Activated CD8-positive, alpha-beta T cell treated with anti-CD3 and anti-CD28 coated beads, Interleukin-2, amount 10 ng/mL, durations not matched to agents 7 days and 5 days (primary cell): ENCODE measurements around the gene SLC29A4. TPM values are rescaled to one million over a fixed set of nuclear protein-coding genes. Genes with fewer than 3 reads are reported as not detected.

Experiments used
- ATAC-seq: fragments of 150-1000 bp; cut with Tn5 transposase; one replicate; pipeline ENCODE4 v1.10.0; 2021; ENCODE audit warnings: moderate library complexity
- CTCF ChIA-PET: fragments of 350-600 bp; sonication (Branson Sonifier 250); formaldehyde crosslinking; loops from one replicate; lab custom pipeline; 2021; ENCODE audit warnings: antibody characterized with exemption; lab: Charles Lee
- POLR2A ChIA-PET: fragments of 350-600 bp; sonication (Branson Sonifier 250); formaldehyde crosslinking; loops from one replicate; lab custom pipeline; 2021; ENCODE audit warnings: antibody characterized with exemption; lab: Charles Lee
- DNase-seq: peaks from one replicate; pipeline ENCODE4 v3.0.0-alpha.2; 2020
- H3K27ac Mint-ChIP-seq: one replicate; pipeline ENCODE4 v1.8.0; 2021; ENCODE audit warnings: mild to moderate bottlenecking, mixed read lengths
- H3K27me3 Mint-ChIP-seq: one replicate; pipeline ENCODE4 v1.8.0; 2021; ENCODE audit warnings: low read depth, mixed read lengths
- H3K36me3 Mint-ChIP-seq: one replicate; pipeline ENCODE4 v1.8.0; 2021; ENCODE audit warnings: low read depth, mixed read lengths
- H3K4me1 Mint-ChIP-seq: one replicate; pipeline ENCODE4 v1.8.0; 2021; ENCODE audit warnings: low read depth, mixed read lengths
- H3K4me3 Mint-ChIP-seq: one replicate; pipeline ENCODE4 v1.8.0; 2021; ENCODE audit warnings: mild to moderate bottlenecking, mixed read lengths
- H3K9me3 Mint-ChIP-seq: one replicate; pipeline ENCODE4 v1.8.0; 2022; ENCODE audit warnings: mixed read lengths; ENCODE audit not compliant: insufficient read depth
- total RNA-seq, 2 experiments: library from RNA; stranded (reverse); gene quantifications; one replicate each; pipeline ENCODE4 v1.2.3, GENCODE V29; 2021

Gene SLC29A4
- total RNA-seq, 2 experiments from 2014 or later: 0.42 TPM

DNA sequence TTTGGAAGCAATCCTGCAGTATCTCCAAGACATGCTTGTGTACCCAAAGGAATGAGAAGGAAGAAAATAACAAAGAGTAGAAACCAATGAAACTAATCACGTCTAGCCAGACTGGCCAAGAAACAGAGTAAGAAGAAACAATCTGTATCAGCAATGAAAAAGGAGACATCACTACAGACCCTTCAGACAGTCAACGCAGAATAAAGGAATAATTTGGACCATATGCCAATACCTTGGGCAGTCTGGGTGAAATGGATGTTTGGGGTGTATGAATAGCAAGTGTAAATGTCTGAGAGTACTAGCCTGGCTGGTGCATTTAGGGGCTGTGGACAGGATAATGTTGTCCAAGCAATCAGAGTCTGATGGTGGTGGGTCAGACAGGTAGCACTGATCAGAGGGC, 61.1 kb downstream of the SLC29A4 start:
- CTCF ChIA-PET: no interaction called here
- DNase-seq (no peak), ATAC-seq (no peak)
- H3K9me3 Mint-ChIP-seq: peaks cover 10% of the 10 kb centered on the region
- peaks cover 6% of the 10 kb centered on the region for H3K4me1 Mint-ChIP-seq
- no peaks in the 10 kb centered on the region for H3K27me3 Mint-ChIP-seq
- H3K4me3 Mint-ChIP-seq: no peak overlapping the region
- H3K27ac Mint-ChIP-seq: no peak overlapping the region
- H3K36me3 Mint-ChIP-seq: peaks cover 69% of the 10 kb centered on the region
- POLR2A ChIA-PET: no interaction called here

DNA sequence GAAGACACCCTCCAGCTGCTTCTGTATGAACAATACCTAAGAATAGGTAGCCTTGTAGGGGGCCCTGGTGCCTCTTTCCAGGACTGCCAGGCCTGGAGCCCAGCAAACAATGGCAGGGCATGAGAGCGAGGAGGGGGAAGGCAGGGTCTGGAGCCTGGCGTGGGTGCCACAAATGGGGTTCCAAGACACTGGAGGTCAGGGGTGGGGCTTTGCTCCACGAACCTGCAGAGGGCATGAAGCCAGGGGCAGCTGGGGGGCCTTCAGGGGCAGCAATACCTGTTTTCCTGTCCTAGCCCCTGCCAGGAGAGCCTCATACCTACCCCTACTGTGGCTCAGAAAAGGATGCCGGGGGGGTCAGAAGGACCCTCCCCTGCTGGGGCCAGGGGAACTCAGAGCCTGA, 61.6 kb downstream of the SLC29A4 start:
- DNase-seq: no peak
- Mint-ChIP-seq H3K9me3 (peaks cover 10% of the 10 kb centered on the region), H3K27ac (no peak overlapping the region), H3K4me3 (no peak overlapping the region), H3K36me3 (peaks cover 67% of the 10 kb centered on the region), H3K27me3 (no peaks in the 10 kb centered on the region), H3K4me1 (peaks cover 6% of the 10 kb centered on the region)
- CTCF ChIA-PET: no interaction called here
- POLR2A ChIA-PET: no interaction called here
- no peak for ATAC-seq

DNA sequence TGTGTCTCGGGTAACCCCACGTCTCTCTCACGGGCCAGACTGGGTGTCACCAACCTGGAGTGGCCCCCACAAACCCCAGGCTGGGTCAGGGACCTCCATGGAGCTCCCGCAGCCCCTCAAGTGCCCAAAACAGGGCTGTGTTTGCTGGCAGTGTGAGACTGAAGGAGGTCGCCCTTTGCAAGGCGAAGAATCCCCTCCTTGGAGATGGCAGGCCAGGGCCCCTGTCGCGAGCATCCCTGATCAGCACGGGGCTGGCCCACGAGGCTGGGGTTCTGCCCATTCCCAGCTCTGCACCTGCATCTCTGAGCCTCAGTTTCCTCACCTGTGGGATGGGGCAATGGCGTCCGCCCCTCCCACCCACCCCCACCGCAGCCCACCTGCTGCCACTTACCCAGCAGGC, 62.4 kb downstream of the SLC29A4 start:
- H3K27me3 Mint-ChIP-seq: no peaks in the 10 kb centered on the region
- peaks cover 10% of the 10 kb centered on the region for H3K9me3 Mint-ChIP-seq
- ChIA-PET POLR2A (no interaction called here), CTCF (no interaction called here)
- peaks cover 2% of the 10 kb centered on the region for H3K4me1 Mint-ChIP-seq
- peaks cover 60% of the 10 kb centered on the region for H3K36me3 Mint-ChIP-seq
- no peak overlapping the region for H3K27ac Mint-ChIP-seq
- ATAC-seq: no peak
- H3K4me3 Mint-ChIP-seq: no peak overlapping the region
- no peak for DNase-seq

DNA sequence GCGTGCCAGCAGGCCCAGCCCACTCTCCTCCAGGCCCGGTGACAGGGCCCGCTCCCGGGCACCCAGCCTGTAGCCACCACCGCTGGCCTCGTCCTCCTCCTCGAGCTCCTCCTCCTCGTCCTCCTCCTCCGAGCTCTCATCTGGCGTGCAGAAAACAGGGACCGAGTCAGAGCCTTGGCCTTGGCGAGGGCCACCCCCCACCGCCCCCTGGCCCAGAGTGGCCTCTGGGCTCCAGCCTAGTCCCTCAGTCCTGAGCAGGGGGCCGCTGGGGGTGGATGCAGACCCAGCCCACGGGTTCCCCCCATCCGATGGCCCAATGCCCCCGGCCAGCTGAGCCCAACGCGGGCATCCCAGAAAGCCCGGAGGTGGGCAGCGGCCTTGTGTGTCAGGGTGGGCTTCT, 62.9 kb downstream of the SLC29A4 start:
- Mint-ChIP-seq H3K27ac (no peak overlapping the region), H3K27me3 (no peaks in the 10 kb centered on the region), H3K4me3 (no peak overlapping the region), H3K9me3 (peaks cover 10% of the 10 kb centered on the region), H3K4me1 (no peaks in the 10 kb centered on the region), H3K36me3 (peaks cover 56% of the 10 kb centered on the region)
- POLR2A ChIA-PET: no interaction called here
- ATAC-seq (no peak), DNase-seq (no peak)
- CTCF ChIA-PET: no interaction called here

DNA sequence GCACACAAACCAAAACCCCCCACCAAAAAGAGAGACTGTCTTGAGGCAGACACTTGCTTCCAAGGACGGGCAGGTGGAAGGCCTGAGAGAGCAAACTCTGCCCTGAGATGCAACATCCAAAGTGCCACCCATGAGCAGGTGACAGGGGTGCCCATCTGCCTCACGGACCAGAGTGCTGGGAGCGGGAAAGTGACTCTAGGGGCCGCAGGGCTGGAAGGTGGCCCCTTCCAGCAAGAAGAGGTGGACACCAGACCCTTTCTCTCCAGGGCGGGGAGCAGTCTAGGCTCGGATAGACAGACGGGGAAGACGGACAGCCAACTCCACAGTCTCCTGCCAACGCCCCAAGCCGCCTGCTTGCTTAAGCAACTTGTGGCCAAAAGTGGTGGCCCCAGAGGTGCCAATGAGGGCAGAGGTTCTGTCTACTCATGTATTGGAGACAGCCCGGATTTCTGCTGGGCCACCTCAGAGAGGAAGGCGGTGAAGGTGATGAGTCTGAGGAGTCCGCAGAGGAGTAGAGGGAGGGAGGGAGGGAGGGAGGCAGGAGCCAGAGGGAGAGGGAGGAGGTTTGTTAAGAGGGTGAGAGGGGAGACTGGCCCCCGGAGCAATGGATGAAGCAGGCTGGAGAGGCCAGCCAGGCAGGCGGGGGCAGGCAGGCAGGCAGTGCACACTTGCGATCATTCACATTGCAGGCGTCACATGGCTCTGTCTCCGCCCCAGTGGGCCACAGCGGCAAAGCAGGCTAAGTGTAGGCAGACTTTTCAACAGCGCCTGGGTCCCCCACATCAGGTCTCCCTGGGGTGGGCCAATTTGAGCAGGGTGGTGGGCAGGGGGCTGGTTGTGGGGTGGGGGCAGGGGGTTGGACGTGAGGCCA, 65.6 kb downstream of the SLC29A4 start:
- Mint-ChIP-seq H3K27ac (no peak overlapping the region), H3K4me1 (no peaks in the 10 kb centered on the region), H3K36me3 (peaks cover 41% of the 10 kb centered on the region), H3K27me3 (no peaks in the 10 kb centered on the region), H3K9me3 (peaks cover 10% of the 10 kb centered on the region), H3K4me3 (no peak overlapping the region)
- ATAC-seq (no peak), DNase-seq (no peak)
- POLR2A ChIA-PET: no interaction called here
- CTCF ChIA-PET: no interaction called here

DNA sequence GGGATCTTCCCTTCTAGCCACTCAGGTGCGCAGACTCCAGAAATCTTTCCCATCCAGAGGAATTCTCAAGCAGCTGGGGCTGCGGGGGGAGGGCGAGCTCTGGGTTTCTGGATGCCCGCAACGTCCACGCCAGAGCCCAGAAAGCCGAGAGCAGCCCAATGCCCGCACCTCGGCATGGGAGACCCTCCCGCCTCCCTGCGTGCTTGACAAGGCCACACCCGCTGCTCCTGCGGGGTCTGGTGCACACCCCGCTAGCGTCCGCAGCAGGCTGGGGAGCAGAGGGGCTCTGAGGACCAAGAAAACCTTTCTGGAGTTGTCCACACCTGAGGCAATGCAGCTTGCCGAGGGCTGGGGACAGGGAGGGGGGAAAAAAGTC, 66.2 kb downstream of the SLC29A4 start:
- Mint-ChIP-seq H3K27me3 (no peaks in the 10 kb centered on the region), H3K9me3 (peaks cover 7% of the 10 kb centered on the region), H3K4me1 (no peaks in the 10 kb centered on the region), H3K27ac (no peak overlapping the region), H3K4me3 (no peak overlapping the region), H3K36me3 (peaks cover 40% of the 10 kb centered on the region)
- ChIA-PET POLR2A (no interaction called here), CTCF (no interaction called here)
- no peak for DNase-seq
- no peak for ATAC-seq

DNA sequence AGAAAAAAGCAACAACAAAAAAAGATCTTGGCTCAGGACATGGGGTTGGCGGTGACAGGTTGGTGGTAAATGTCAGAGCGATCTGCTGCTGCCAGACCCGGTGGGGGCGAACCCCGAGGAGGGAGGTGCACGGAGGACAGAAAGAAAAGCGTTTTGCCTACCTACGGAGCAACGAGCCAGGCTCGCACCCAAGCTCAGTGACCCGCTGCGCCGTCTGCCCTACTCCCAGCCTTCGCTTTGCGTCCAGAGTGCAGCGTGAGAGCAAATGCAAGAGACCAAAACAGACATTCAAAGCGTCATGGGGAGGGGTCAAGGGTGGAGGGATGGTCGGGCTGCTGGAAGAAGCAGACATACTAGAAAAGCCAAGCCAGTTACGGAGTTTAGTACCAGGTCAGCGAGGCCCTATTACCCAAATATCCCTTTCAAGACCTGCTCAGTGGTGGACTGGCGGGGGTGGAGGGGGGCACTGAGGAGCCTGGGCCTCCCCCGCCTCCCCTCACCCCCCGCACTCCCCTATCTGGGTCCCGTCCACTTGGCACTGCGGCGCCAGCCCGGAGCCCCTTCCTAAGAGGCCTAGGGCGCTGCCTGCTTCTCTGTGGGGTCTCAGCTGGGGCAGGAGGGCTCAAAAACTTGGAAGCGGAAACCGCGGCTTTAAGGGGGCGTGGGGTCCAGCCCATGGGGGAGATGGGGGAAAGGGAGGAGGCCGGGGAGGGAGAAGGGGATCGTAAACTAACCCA, 66.9 kb downstream of the SLC29A4 start:
- POLR2A ChIA-PET: no interaction called here

DNA sequence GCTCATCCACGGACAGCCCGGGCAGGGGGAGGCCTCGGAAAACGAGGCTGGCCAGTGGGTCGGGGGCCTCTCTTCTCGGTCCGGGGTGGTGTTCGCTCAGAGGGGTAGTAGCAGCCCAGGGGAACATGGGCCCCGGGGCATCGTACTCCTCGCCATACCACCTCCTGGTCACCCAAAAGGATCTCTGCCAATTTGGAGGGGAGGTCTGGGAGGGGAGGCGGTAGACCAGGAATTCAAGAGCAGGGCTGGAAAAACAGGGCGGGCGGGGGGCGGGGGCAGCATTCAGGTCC, 67.4 kb downstream of the SLC29A4 start:
- no peak for ATAC-seq
- H3K27me3 Mint-ChIP-seq: no peaks in the 10 kb centered on the region
- POLR2A ChIA-PET: no interaction called here
- H3K27ac Mint-ChIP-seq: no peak overlapping the region
- no peak overlapping the region for H3K4me3 Mint-ChIP-seq
- peaks cover 10% of the 10 kb centered on the region for H3K4me1 Mint-ChIP-seq
- H3K9me3 Mint-ChIP-seq: no peaks in the 10 kb centered on the region
- peaks cover 38% of the 10 kb centered on the region for H3K36me3 Mint-ChIP-seq
- DNase-seq: no peak
- CTCF ChIA-PET: no interaction called here

More for the DNA sequence above, 66.9 kb downstream of the SLC29A4 start:
- Mint-ChIP-seq H3K4me3 (no peak overlapping the region), H3K27ac (no peak overlapping the region), H3K9me3 (peaks cover under 1% of the 10 kb centered on the region), H3K4me1 (peaks cover 5% of the 10 kb centered on the region), H3K36me3 (peaks cover 38% of the 10 kb centered on the region), H3K27me3 (no peaks in the 10 kb centered on the region)
- CTCF ChIA-PET: no interaction called here
- DNase-seq: no peak
- ATAC-seq: no peak

DNA sequence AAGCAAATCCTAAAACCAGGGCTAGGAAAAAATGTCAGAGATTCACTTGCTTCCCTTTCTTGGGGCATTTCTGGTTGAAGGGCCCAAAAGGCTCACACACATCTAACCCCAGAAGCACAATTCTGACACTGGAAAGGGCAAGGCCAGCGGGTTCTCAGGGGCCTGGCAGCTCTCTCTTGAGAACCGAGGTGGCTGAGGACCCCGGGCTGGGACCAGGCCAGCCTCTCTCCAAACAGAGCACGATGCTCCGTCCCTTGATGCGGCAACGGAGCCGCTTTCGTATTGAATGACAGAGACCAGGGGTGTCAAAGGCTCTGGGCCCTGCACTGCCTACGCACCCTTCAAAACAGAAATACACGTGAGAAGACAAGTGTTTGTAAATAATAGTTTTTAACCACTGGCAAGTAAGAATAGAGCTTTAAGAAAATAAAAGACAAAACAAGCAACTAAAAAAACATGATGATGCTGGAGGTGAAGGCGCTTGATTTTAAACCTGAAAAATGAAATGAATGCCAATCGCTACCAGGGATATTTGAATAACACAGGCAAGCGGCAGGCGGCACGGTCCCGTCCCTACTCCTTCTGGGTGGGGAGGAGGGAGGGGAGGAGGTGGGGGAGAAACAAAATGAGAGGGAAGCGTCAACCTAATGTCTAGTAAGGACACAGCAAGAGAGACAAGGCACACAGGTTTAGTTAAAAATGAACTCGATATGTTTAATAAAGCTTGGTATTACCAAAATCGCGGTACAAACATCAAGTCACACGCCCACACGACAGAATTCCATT, 68.0 kb downstream of the SLC29A4 start:
- Mint-ChIP-seq H3K4me1 (peaks cover 13% of the 10 kb centered on the region), H3K27me3 (no peaks in the 10 kb centered on the region), H3K9me3 (no peaks in the 10 kb centered on the region), H3K4me3 (no peak overlapping the region), H3K27ac (no peak overlapping the region), H3K36me3 (peaks cover 37% of the 10 kb centered on the region)
- ATAC-seq (no peak), DNase-seq (no peak)
- ChIA-PET POLR2A (no interaction called here), CTCF (interaction anchor here (0.8 to 7.7 kb wide), 2 partner anchors 15 to 46 kb away, joined by 3 to 38 read pairs; no protein-coding TSS in a partner anchor)

DNA sequence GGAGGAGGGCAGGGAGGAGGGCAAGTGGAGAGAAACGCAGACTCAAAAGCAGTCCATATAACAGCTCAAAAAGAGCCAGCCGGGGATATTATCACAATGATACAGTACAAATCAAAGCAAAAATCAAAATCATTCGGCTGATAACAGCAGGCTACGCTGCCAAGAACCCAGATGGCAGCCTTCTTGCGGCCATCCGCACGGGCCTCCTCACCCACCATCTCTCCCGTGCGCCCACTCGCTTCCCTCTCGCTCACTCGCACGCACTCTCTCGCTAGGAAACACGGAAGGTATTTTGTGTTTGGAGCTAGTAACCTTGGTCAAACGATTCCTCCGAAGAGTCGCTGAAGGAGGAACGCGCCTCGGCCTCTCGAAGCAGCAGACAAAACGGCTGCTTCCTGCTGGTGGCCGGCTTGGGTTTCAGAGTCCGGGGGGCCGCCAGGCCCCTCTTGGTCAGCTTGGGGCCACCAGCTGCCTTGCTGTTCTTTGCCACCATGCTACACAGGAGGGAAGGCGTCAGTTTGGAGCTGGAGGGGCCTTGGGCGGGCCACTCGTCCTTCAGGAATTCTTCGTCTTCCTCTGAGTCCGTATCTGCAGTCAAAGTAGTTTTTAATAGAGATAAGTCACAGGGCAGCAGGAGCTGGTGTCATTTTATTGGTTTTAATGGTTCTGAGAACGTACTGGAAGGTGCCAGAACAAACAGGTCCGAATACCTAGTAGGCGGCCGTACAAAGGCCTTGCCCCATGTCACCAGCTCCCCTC, 68.9 kb downstream of the SLC29A4 start:
- ATAC-seq: no peak
- Mint-ChIP-seq H3K27ac (no peak overlapping the region), H3K36me3 (peaks cover 36% of the 10 kb centered on the region), H3K27me3 (no peaks in the 10 kb centered on the region), H3K9me3 (no peaks in the 10 kb centered on the region), H3K4me3 (no peak overlapping the region), H3K4me1 (peaks cover 13% of the 10 kb centered on the region)
- ChIA-PET CTCF (interaction anchor here (0.8 to 7.7 kb wide), 2 partner anchors 14 to 45 kb away, joined by 3 to 38 read pairs; no protein-coding TSS in a partner anchor), POLR2A (no interaction called here)
- DNase-seq: no peak

DNA sequence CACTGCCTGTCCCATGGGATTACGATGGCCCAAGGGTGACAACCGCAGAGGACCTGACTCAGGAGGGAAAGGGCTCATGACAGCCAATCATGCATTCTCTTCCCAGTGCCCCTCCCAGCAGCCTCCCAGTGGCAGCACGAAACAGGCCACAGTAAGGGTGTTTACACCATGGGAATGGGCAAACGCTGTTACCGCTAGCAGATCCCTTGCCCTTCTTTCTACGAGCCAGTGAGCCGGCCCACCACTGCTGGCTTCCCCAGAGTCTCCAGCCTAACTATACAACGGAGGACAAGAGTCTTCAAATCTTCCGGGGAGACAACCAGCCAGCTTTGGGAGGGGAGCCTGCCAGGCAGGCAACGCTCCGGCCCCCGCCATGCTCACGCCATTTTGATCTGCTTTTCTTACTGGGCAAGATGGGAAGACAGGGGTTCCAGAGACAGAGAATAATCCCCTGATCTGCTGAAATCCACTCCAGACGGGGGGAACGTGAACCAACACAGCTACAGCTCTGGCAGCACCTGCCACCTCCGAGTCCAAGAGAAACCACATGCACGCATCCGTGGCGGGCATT, 69.8 kb downstream of the SLC29A4 start:
- ATAC-seq: no peak
- DNase-seq: no peak
- Mint-ChIP-seq H3K4me1 (peaks cover 13% of the 10 kb centered on the region), H3K4me3 (no peak overlapping the region), H3K36me3 (peaks cover 38% of the 10 kb centered on the region), H3K9me3 (no peaks in the 10 kb centered on the region), H3K27me3 (no peaks in the 10 kb centered on the region), H3K27ac (no peak overlapping the region)
- POLR2A ChIA-PET: no interaction called here
- CTCF ChIA-PET: interaction anchor here (7.7 kb wide), 1 partner anchor 13 kb away, joined by 38 read pairs; no protein-coding TSS in a partner anchor
